Esophagus squamous epithelium (tissue), 5 donors: Measurements from ENCODE around the gene RNF26. TPM values are rescaled to one million over a fixed set of nuclear protein-coding genes. Genes with fewer than 3 reads are reported as not detected.
A peak's percentile ranks its signal among the peaks of the same experiment; 100 is the strongest.
"Not testable (repeated sequence)": the region's sequence is repeated elsewhere in the genome, so short reads cannot be mapped to it uniquely, and the experiment has no call there.

Experiments used
- DNase-seq: peaks from one replicate; lab custom pipeline; 2025; lab: John Stamatoyannopoulos, UW
- H3K27ac ChIP-seq, 4 donors: fragments of 200-600 bp; sonication (generic); one replicate each; pipeline ENCODE4 v1.5.1; 2016 to 2019; ENCODE audit warnings: mild to moderate bottlenecking in 1 of 4
- H3K27me3 ChIP-seq, 4 donors: fragments of 200-600 bp; sonication (generic); 1 replicate in 3 of 4; 2 replicates in 1 of 4; pipeline versions ENCODE4 v1.5.1 to v1.6.0; 2017 to 2021; ENCODE audit warnings: antibody characterized with exemption in 1 of 4
- H3K36me3 ChIP-seq, 3 donors: fragments of 200-600 bp; sonication (generic); one replicate each; pipeline ENCODE4 v1.5.1; 2016 to 2019
- H3K4me1 ChIP-seq, 3 donors: fragments of 200-600 bp; sonication (generic); one replicate each; pipeline ENCODE4 v1.5.1; 2017 to 2019
- H3K4me3 ChIP-seq, 4 donors: fragments of 200-600 bp; sonication (generic); 1 replicate in 3 of 4; 2 replicates in 1 of 4; pipeline ENCODE4 v1.5.1; 2016 to 2019; ENCODE audit warnings: mild to moderate bottlenecking in 2 of 4, moderate library complexity in 1 of 4
- H3K9me3 ChIP-seq, 3 donors: fragments of 200-600 bp; sonication (generic); one replicate each; pipeline ENCODE4 v1.5.1; 2016 to 2019
- POLR2A ChIP-seq, 4 donors: fragments of 450-650 bp; IDR thresholded peaks; one replicate each; pipeline ENCODE4 v1.6.1; 2017; ENCODE audit warnings: antibody characterized with exemption in 4 of 4, mild to moderate bottlenecking in 4 of 4, moderate library complexity in 3 of 4
- WGBS, 2 donors: methylation state at CpG; one replicate each; pipeline ENCODE4 v1.1.5; 2018; 5-methylcytosine and 5-hydroxymethylcytosine counted together
- intact Hi-C: fragments of 100-400 bp; cut with DNase I; formaldehyde crosslinking; loops from one replicate; pipeline ENCODE4 v1.15.0; 2022
- small RNA-seq, 4 donors: library from RNA; depleted of rRNA; stranded (forward); fragments of <200 nt; gene quantifications; one replicate each; pipeline ENCODE3, GENCODE V24; 2016
- total RNA-seq, 4 donors: library from RNA; depleted of rRNA; stranded (reverse); fragments of >200 nt; gene quantifications; one replicate each; pipeline ENCODE4 v1.1.0, GENCODE V29; 2016
- TF ChIP-seq, protein P1 (sequence below), 6 experiments: fragments of 450-650 bp in 4 of 6; fragments of 200-600 bp in 2 of 6; sonication (generic) in 2 of 6; IDR thresholded peaks; one replicate each; pipeline ENCODE4 v1.5.1; 2016 to 2019; ENCODE audit warnings: antibody characterized with exemption in 6 of 6, mild to moderate bottlenecking in 4 of 6, moderate library complexity in 4 of 6
- donor health status: DM: yes; HTN: yes; CAD: no.

The RNF26 gene
- total RNA-seq, 4 donors from 2014 or later: 10.5 to 17.9 (median 12.2) TPM

DNA sequence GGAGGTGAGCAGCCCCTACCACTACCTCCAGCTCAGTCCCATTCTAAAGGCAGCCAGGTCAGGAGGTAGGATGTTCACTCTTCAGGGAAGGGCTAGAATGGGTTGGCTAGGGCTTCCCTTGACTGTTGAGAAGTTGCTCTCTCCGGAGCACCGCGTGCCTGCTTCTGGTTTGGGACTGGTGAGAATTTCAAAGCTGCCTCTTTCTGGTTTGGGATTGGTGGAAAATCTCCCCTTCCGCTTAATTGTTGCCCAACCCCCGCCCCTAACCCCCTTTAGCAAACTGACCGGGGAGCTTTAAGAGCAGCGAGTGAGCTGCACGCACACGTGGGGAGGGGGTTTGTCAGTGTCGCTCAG is 46.5 kb downstream of the RNF26 start:
- intact Hi-C loops: no loop called here
- DNase-seq: no peak
- peak overlapping the region; percentile 16 to 70 (median 50) for H3K4me3 ChIP-seq
- peak overlapping the region; percentile 25 to 80 (median 70) for H3K27ac ChIP-seq
- no peaks in the 10 kb centered on the region for H3K36me3 ChIP-seq
- no peak for TF ChIP-seq POLR2A (IDR thresholded peaks at IDR 0.05)
- TF ChIP-seq, protein P1, sequence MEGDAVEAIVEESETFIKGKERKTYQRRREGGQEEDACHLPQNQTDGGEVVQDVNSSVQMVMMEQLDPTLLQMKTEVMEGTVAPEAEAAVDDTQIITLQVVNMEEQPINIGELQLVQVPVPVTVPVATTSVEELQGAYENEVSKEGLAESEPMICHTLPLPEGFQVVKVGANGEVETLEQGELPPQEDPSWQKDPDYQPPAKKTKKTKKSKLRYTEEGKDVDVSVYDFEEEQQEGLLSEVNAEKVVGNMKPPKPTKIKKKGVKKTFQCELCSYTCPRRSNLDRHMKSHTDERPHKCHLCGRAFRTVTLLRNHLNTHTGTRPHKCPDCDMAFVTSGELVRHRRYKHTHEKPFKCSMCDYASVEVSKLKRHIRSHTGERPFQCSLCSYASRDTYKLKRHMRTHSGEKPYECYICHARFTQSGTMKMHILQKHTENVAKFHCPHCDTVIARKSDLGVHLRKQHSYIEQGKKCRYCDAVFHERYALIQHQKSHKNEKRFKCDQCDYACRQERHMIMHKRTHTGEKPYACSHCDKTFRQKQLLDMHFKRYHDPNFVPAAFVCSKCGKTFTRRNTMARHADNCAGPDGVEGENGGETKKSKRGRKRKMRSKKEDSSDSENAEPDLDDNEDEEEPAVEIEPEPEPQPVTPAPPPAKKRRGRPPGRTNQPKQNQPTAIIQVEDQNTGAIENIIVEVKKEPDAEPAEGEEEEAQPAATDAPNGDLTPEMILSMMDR (IDR thresholded peaks at IDR 0.05): no peak
- peaks cover 0 to 9% (median 0%) of the 10 kb centered on the region in 4 donors for H3K27me3 ChIP-seq
- H3K9me3 ChIP-seq: no peaks in the 10 kb centered on the region
- peaks cover 14 to 49% (median 33%) of the 10 kb centered on the region in 3 donors for H3K4me1 ChIP-seq
- WGBS, 2 donors: 25% methylated on average over 4 of the region's 10 CpGs; no CpG with 5 or more reads in 1 of the 2 donors

DNA sequence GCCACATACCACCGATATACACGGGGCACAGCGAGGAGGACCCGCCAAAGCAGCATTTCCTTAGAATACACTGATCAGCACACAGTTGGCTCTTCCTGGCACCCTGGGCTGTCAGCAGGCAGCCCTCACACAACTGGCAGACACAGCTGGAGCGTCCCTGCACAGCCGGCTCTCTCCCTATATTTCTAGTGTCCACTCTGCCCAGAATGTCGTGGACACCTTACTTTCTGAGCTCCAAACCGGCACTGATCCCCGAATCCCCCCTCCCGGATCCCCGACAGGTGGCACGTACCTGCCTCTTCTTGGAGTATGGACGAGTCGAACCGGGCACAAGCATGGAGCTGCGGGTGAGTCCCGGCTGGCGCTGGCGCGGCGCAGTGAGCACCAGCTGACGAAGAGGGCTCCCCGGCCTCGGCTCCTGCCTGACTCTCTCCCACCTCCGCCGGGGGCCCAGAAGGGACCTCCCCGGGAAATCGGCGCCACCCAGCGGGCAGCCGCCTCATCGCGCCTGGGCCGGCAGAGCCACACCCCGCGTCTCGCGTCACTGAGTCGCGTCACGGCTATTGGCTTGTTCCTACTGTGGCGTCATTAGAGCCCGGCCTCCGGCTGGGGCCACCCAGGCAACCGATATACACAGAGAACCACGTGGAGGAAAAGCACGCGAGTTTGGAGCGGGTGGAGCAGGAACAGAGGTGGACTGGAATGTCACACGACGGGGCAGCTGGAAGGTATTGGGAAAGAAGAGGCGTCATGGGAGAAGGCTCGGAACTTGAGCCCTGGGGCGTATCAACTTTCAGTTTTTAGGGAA is 47.1 kb downstream of the RNF26 start, which contains the start of gene USP2:
Gene USP2 (minus strand): TSS at position 510 of the 808 bp plus-strand sequence. CDS start 8,210 bp downstream, outside the sequence.
- TF ChIP-seq, protein P1 (IDR thresholded peaks at IDR 0.05): peak; percentile 79 to 96 (median 92)
- TF ChIP-seq POLR2A (IDR thresholded peaks at IDR 0.05): peak in 2 of 4 donors; percentile 11 to 53
- Histone ChIP-seq H3K36me3 (no peaks in the 10 kb centered on the region), H3K27ac (peak within 1 kb of the TSS; percentile 25 to 80 (median 70)), H3K9me3 (no peaks in the 10 kb centered on the region), H3K27me3 (peaks cover 0 to 9% (median 0%) of the 10 kb centered on the region in 4 donors), H3K4me1 (peaks cover 8 to 43% (median 27%) of the 10 kb centered on the region in 3 donors), H3K4me3 (peak within 1 kb of the TSS; percentile 16 to 70 (median 50))
- DNase-seq: peak; percentile 75
- WGBS, 2 donors: 0 to 1% methylated on average over 3 to 14 of the region's 54 CpGs
- intact Hi-C loops: no loop called here

- no peaks in the 10 kb centered on the region for H3K36me3 ChIP-seq
- peak overlapping the region in 3 of 4 donors; percentile 49 to 70 (median 52) for H3K4me3 ChIP-seq
- no peak for DNase-seq
- intact Hi-C loops: no loop called here
- peaks cover 5 to 36% (median 21%) of the 10 kb centered on the region in 3 donors for H3K4me1 ChIP-seq
- H3K9me3 ChIP-seq: no peaks in the 10 kb centered on the region
- 8 to 15% methylated on average over 9 of the region's 9 CpGs for WGBS, 2 donors
- peaks cover 0 to 9% (median 0%) of the 10 kb centered on the region in 4 donors for H3K27me3 ChIP-seq
- TF ChIP-seq, protein P1 (IDR thresholded peaks at IDR 0.05): no peak
- no peak for TF ChIP-seq POLR2A (IDR thresholded peaks at IDR 0.05)
- peak overlapping the region in 3 of 4 donors; percentile 58 to 80 (median 59) for H3K27ac ChIP-seq
Measured at GRCh38 chr11:119382101-119382500, 47.8 kb downstream of the RNF26 start.

GRCh38 chr11:119382513-119382912 is 48.2 kb downstream of the RNF26 start:
- H3K36me3 ChIP-seq, H3K27me3 ChIP-seq, intact Hi-C loops, H3K4me3 ChIP-seq, H3K9me3 ChIP-seq, DNase-seq: not testable (repeated sequence)
- WGBS, 2 donors: 84 to 91% methylated on average over 10 to 11 of the region's 14 CpGs
- peak overlapping the region in 1 of 4 donors; percentile 58 for H3K27ac ChIP-seq
- H3K4me1 ChIP-seq: peaks cover 5 to 32% (median 17%) of the 10 kb centered on the region in 3 donors

- H3K27me3 ChIP-seq: peaks cover 0 to 9% (median 0%) of the 10 kb centered on the region in 4 donors
- H3K36me3 ChIP-seq: no peaks in the 10 kb centered on the region
- WGBS, 2 donors: 96 to 97% methylated on average over 2 of the region's 2 CpGs
- no peaks in the 10 kb centered on the region for H3K9me3 ChIP-seq
- intact Hi-C loops: no loop called here
- no peak overlapping the region for H3K4me3 ChIP-seq
- no peak for DNase-seq
- peaks cover 5 to 22% (median 15%) of the 10 kb centered on the region in 3 donors for H3K4me1 ChIP-seq
- TF ChIP-seq POLR2A (IDR thresholded peaks at IDR 0.05): no peak
- TF ChIP-seq, protein P1 (IDR thresholded peaks at IDR 0.05): no peak
- no peak overlapping the region for H3K27ac ChIP-seq
Measured at GRCh38 chr11:119384332-119384731, 50.0 kb downstream of the RNF26 start.

Small RNA genes within 50 kb of the gene (small RNA-seq; reads per million reads assigned to genes)
- gene RF01225 (0 reads per million in 4 donors), gene RNU6-262P (0 reads per million in 4 donors)

Other genes starting within 250 kb of the RNF26 start
- gene HMBS, start 249.6 kb upstream of the RNF26 start, total RNA-seq: 10 to 100 TPM in 3 of 4 donors, 1 to 10 TPM in 1; 9.9 to 22.1 (median 14.2) TPM
- gene DPAGT1, start 232.7 kb upstream of the RNF26 start, total RNA-seq: 10 to 100 TPM; 18.5 to 29.9 (median 26.7) TPM
- gene C2CD2L, start 227.2 kb upstream of the RNF26 start, total RNA-seq: 10 to 100 TPM in 1 of 4 donors, 1 to 10 TPM in 3; 5.1 to 12.8 (median 8.0) TPM
- gene HINFP, start 212.9 kb upstream of the RNF26 start, total RNA-seq: 10 to 100 TPM in 3 of 4 donors, 1 to 10 TPM in 1; 7.0 to 33.2 (median 13.9) TPM
- under 1 TPM; 0.15 to 0.94 (median 0.39) TPM for gene ABCG4, start 185.5 kb upstream of the RNF26 start, total RNA-seq
- 10 to 100 TPM; 31.5 to 83.3 (median 67.5) TPM for gene NLRX1, start 165.8 kb upstream of the RNF26 start, total RNA-seq
- under 1 TPM in 1 of 4 donors, not detected in 3; under 0.01 TPM for gene NHERF4, start 149.1 kb upstream of the RNF26 start, total RNA-seq
- 10 to 100 TPM in 3 of 4 donors, 1 to 10 TPM in 1; 9.9 to 14.2 (median 12.4) TPM for gene CBL, start 128.2 kb upstream of the RNF26 start, total RNA-seq
- gene MCAM, start 17.4 kb upstream of the RNF26 start, total RNA-seq: 100 to 1,000 TPM in 2 of 4 donors, 10 to 100 TPM in 2; 20.8 to 169 (median 80.9) TPM
- 10 to 100 TPM in 2 of 4 donors, 1 to 10 TPM in 2; 5.3 to 18.8 (median 10.3) TPM for gene C1QTNF5, start 6.4 kb downstream of the RNF26 start, total RNA-seq
- gene MFRP, start 12.2 kb downstream of the RNF26 start, total RNA-seq: not detected
- 1 to 10 TPM; 1.9 to 9.6 (median 4.8) TPM for gene USP2, start 47.2 kb downstream of the RNF26 start, total RNA-seq
- 1 to 10 TPM in 3 of 4 donors, under 1 TPM in 1; 0.57 to 7.6 (median 2.9) TPM for gene THY1, start 88.6 kb downstream of the RNF26 start, total RNA-seq